ENCODE results near the gene BMP10.

DNA sequence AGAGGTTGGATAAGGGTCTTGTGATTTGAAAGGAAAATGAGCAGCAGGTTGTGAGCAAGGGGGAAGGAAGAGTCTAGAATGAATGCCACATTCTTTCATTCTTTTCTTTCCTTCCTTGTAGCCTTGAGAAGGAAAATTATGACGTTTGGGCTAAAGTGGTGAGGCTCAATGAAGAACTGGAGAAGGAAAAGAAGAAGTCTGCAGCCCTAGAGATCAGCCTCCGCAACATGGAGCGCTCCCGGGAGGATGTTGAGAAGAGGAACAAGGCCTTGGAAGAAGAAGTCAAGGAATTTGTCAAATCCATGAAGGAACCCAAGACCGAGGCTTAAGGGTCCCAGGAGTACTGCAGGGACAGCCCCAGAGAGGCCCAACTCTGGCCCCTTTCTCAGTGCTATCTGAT is 45.3 kb downstream of the BMP10 start:
- TF ChIP-seq POLR2A (IDR thresholded peaks at IDR 0.05; ENCODE audit: borderline replicate concordance, extremely low read depth, insufficient read depth, insufficient read length) (no peak), YY1 (IDR thresholded peaks at IDR 0.05; ENCODE audit: extremely low read depth, insufficient replicate concordance, low read depth, low read length) (no peak)
